ENCODE results near the gene EXO1. TPM values are rescaled to one million over a fixed set of nuclear protein-coding genes. Genes with fewer than 3 reads are reported as not detected.

The EXO1 gene
- polyA plus RNA-seq, 1 experiment, result 4.3 TPM

GRCh38 chr1:241834733-241835377 lies 13.1 kb upstream of the EXO1 start:
- peak; percentile 85 for TF ChIP-seq CTCF (IDR thresholded peaks at IDR 0.05; ENCODE audit: low read depth, low read length)
- no peaks in the 10 kb centered on the region for H3K27me3 ChIP-seq (ENCODE audit: control insufficient read depth, insufficient read depth, low read length)
- no peak overlapping the region for H3K27ac ChIP-seq (ENCODE audit: low read depth, low read length)
- POLR2A ChIA-PET, result no interaction called here
- DNase-seq (ENCODE audit: low read depth, low spot score), result peak; percentile 32
- no peaks in the 10 kb centered on the region for H3K9me3 ChIP-seq (ENCODE audit: control insufficient read depth, insufficient read depth, low read length)
- CTCF ChIA-PET, result interaction anchor here (0.6 to 4.5 kb wide), 22 partner anchors 8 to 315 kb away, joined by 3 to 45 read pairs (median 4); partner anchors contain the start of genes EXO1, FH, KMO and MAP1LC3C
- no peak overlapping the region for H3K4me3 ChIP-seq (ENCODE audit: low read depth, low read length)

GRCh38 chr1:241836941-241837340 lies 11.1 kb upstream of the EXO1 start:
- no peak for TF ChIP-seq CTCF (IDR thresholded peaks at IDR 0.05; ENCODE audit: low read depth, low read length)

GRCh38 chr1:241837416-241837815 lies 10.6 kb upstream of the EXO1 start:
- ChIA-PET CTCF (interaction anchor here (0.9 to 4.4 kb wide), 3 partner anchors 16 to 226 kb away, joined by 3 to 38 read pairs (median 4); no protein-coding TSS in a partner anchor), POLR2A (interaction anchor here (0.8 to 1.6 kb wide), 6 partner anchors 10 to 318 kb away, joined by 3 to 7 read pairs (median 4); partner anchors contain the start of genes CHML, EXO1, FH and OPN3)
- no peaks in the 10 kb centered on the region for H3K9me3 ChIP-seq (ENCODE audit: control insufficient read depth, insufficient read depth, low read length)
- H3K4me3 ChIP-seq (ENCODE audit: low read depth, low read length), result no peak overlapping the region
- DNase-seq (ENCODE audit: low read depth, low spot score), result no peak
- no peaks in the 10 kb centered on the region for H3K27me3 ChIP-seq (ENCODE audit: control insufficient read depth, insufficient read depth, low read length)
- H3K27ac ChIP-seq (ENCODE audit: low read depth, low read length), result peak overlapping the region; percentile 75
- TF ChIP-seq CTCF (IDR thresholded peaks at IDR 0.05; ENCODE audit: low read depth, low read length), result no peak

More at GRCh38 chr1:241836941-241837340, 11.1 kb upstream of the EXO1 start:
- ChIA-PET CTCF (interaction anchor here (4.4 kb wide), 1 partner anchor 226 kb away, joined by 38 read pairs; no protein-coding TSS in a partner anchor), POLR2A (no interaction called here)
- H3K9me3 ChIP-seq (ENCODE audit: control insufficient read depth, insufficient read depth, low read length), result no peaks in the 10 kb centered on the region
- no peaks in the 10 kb centered on the region for H3K27me3 ChIP-seq (ENCODE audit: control insufficient read depth, insufficient read depth, low read length)
- H3K27ac ChIP-seq (ENCODE audit: low read depth, low read length), result no peak overlapping the region
- DNase-seq (ENCODE audit: low read depth, low spot score), result no peak
- H3K4me3 ChIP-seq (ENCODE audit: low read depth, low read length), result no peak overlapping the region

GRCh38 chr1:241837901-241838300 lies 10.1 kb upstream of the EXO1 start:
- DNase-seq (ENCODE audit: low read depth, low spot score), result peak; percentile 94
- Histone ChIP-seq H3K4me3 (ENCODE audit: low read depth, low read length) (no peak overlapping the region), H3K27ac (ENCODE audit: low read depth, low read length) (peak overlapping the region; percentile 92), H3K27me3 (ENCODE audit: control insufficient read depth, insufficient read depth, low read length) (no peaks in the 10 kb centered on the region), H3K9me3 (ENCODE audit: control insufficient read depth, insufficient read depth, low read length) (no peaks in the 10 kb centered on the region)
- POLR2A ChIA-PET, result interaction anchor here (0.8 to 1.6 kb wide), 7 partner anchors 10 to 321 kb away, joined by 3 to 7 read pairs (median 4); partner anchors contain the start of genes CHML, EXO1, FH and OPN3
- TF ChIP-seq CTCF (IDR thresholded peaks at IDR 0.05; ENCODE audit: low read depth, low read length), result no peak
- CTCF ChIA-PET, result interaction anchor here (0.6 to 4.4 kb wide), 4 partner anchors 9 to 227 kb away, joined by 3 to 38 read pairs (median 4); partner anchors contain the start of gene EXO1

- no peak overlapping the region for H3K4me3 ChIP-seq (ENCODE audit: low read depth, low read length)
- no peak for DNase-seq (ENCODE audit: low read depth, low spot score)
- no peaks in the 10 kb centered on the region for H3K9me3 ChIP-seq (ENCODE audit: control insufficient read depth, insufficient read depth, low read length)
- CTCF ChIA-PET, result interaction anchor here (1.3 to 4.4 kb wide), 4 partner anchors 9 to 228 kb away, joined by 3 to 38 read pairs (median 4); partner anchors contain the start of genes EXO1 and MAP1LC3C
- no peak for TF ChIP-seq CTCF (IDR thresholded peaks at IDR 0.05; ENCODE audit: low read depth, low read length)
- POLR2A ChIA-PET, result interaction anchor here (1.2 to 1.6 kb wide), 3 partner anchors 9 to 322 kb away, joined by 3 to 7 read pairs (median 4); partner anchors contain the start of gene EXO1
- no peaks in the 10 kb centered on the region for H3K27me3 ChIP-seq (ENCODE audit: control insufficient read depth, insufficient read depth, low read length)
- H3K27ac ChIP-seq (ENCODE audit: low read depth, low read length), result no peak overlapping the region
Observed at GRCh38 chr1:241838897-241839296, 9.1 kb upstream of the EXO1 start.
